ENCODE results near the gene ANKRD13D.

DNA sequence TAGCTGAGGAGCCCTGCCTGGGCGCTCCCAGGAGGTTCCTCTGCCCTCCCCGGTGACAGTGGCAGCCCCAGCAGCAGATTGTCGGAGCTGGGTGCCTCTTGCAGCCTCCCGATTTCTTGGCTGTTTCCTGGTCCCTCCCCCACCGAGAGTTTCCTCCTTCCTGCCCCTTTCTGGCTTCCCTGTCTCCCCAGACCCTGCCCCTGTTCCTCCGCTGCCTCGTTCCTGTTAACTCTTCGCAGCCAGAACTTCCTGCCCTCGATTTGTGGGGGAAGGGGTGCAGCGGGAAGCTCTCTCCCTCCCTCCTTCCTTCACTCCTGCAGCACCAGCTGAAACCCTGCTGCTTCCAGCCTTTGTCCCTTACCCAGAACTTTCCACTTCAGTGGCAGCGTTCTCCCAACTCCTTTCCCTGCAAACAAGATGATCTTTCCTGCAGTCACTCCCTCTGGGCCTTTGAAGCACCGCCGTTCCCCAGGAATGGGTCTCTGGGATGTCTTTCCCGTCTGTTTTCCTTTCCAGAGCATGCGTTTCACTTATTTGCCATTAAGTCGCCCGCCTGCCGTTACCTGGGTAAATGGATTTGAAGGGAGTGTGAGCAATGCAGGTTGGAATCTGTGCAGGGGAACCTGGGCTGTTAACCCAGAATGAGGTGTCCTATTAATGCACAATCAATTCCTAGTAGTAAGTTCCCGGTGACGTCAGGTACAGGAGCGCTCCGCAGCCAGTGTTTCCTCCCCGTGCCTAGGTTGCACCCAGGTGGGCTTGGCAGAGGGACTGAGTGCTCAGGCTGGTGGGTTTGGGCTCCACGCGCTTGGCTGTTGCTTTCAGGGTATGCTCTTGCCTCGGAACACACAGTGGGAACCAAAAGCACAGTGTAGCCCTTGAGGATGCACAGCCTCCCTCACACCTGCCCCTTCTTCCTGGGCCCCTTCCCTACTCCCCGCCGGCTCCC is 18.6 kb upstream of the ANKRD13D start:
- no peak for TF ChIP-seq EZH2 (IDR thresholded peaks at IDR 0.05; ENCODE audit: borderline replicate concordance, low read length)
- TF ChIP-seq, protein P1, sequence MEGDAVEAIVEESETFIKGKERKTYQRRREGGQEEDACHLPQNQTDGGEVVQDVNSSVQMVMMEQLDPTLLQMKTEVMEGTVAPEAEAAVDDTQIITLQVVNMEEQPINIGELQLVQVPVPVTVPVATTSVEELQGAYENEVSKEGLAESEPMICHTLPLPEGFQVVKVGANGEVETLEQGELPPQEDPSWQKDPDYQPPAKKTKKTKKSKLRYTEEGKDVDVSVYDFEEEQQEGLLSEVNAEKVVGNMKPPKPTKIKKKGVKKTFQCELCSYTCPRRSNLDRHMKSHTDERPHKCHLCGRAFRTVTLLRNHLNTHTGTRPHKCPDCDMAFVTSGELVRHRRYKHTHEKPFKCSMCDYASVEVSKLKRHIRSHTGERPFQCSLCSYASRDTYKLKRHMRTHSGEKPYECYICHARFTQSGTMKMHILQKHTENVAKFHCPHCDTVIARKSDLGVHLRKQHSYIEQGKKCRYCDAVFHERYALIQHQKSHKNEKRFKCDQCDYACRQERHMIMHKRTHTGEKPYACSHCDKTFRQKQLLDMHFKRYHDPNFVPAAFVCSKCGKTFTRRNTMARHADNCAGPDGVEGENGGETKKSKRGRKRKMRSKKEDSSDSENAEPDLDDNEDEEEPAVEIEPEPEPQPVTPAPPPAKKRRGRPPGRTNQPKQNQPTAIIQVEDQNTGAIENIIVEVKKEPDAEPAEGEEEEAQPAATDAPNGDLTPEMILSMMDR (IDR thresholded peaks at IDR 0.05; ENCODE audit: low read length), result no peak
